ENCODE data around the gene RPL18A. TPM values are rescaled to one million over a fixed set of nuclear protein-coding genes. Genes with fewer than 3 reads are reported as not detected.

The RPL18A gene
- total and polyA plus RNA-seq, 2 of the 13 experiments (the other 11 are each of a cell fraction or from before 2014, with no cell fraction given): 1,471 to 2,004 TPM

- TF ChIP-seq ZNF687 (CRISPR knock-in tag; IDR thresholded peaks at IDR 0.05) (peak; percentile 78), SP2 (CRISPR knock-in tag; IDR thresholded peaks at IDR 0.05) (peak; percentile 98), ZFYVE20 (CRISPR knock-in tag; IDR thresholded peaks at IDR 0.05; ENCODE audit: borderline replicate concordance, low read depth) (no peak), ZNF451 (CRISPR knock-in tag; IDR thresholded peaks at IDR 0.05) (no peak), MAFF (IDR thresholded peaks at IDR 0.05; ENCODE audit: low read depth, low read length) (no peak), ZMAT3 (CRISPR knock-in tag; conservative IDR thresholded peaks at IDR 0.05) (peak; percentile 71), NRL (CRISPR knock-in tag; IDR thresholded peaks at IDR 0.05; ENCODE audit: borderline replicate concordance) (peak; percentile 26; the same call in 1 of the 2 replicates), CHD2 (IDR thresholded peaks at IDR 0.05; ENCODE audit: low read depth, low read length) (no peak), HOXA9 (CRISPR knock-in tag; IDR thresholded peaks at IDR 0.05; ENCODE audit: borderline replicate concordance) (no peak), GTF2F1 (IDR thresholded peaks at IDR 0.05; ENCODE audit: low read length) (peak; percentile 60; the same call in 1 of the 2 replicates), YEATS2 (CRISPR knock-in tag; IDR thresholded peaks at IDR 0.05; ENCODE audit: borderline replicate concordance) (peak; percentile 95), HNF4G (IDR thresholded peaks at IDR 0.05; ENCODE audit: borderline replicate concordance, low read depth, low read length) (no peak), HNF4G (CRISPR knock-in tag; IDR thresholded peaks at IDR 0.05; ENCODE audit: borderline replicate concordance, low read depth) (no peak)
- TF ChIP-seq, protein P1, sequence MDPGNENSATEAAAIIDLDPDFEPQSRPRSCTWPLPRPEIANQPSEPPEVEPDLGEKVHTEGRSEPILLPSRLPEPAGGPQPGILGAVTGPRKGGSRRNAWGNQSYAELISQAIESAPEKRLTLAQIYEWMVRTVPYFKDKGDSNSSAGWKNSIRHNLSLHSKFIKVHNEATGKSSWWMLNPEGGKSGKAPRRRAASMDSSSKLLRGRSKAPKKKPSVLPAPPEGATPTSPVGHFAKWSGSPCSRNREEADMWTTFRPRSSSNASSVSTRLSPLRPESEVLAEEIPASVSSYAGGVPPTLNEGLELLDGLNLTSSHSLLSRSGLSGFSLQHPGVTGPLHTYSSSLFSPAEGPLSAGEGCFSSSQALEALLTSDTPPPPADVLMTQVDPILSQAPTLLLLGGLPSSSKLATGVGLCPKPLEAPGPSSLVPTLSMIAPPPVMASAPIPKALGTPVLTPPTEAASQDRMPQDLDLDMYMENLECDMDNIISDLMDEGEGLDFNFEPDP (CRISPR knock-in tag; conservative IDR thresholded peaks at IDR 0.05): no peak
- TF ChIP-seq, protein P2, sequence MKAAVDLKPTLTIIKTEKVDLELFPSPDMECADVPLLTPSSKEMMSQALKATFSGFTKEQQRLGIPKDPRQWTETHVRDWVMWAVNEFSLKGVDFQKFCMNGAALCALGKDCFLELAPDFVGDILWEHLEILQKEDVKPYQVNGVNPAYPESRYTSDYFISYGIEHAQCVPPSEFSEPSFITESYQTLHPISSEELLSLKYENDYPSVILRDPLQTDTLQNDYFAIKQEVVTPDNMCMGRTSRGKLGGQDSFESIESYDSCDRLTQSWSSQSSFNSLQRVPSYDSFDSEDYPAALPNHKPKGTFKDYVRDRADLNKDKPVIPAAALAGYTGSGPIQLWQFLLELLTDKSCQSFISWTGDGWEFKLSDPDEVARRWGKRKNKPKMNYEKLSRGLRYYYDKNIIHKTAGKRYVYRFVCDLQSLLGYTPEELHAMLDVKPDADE (CRISPR knock-in tag; IDR thresholded peaks at IDR 0.05): no peak
- TF ChIP-seq, protein P3, sequence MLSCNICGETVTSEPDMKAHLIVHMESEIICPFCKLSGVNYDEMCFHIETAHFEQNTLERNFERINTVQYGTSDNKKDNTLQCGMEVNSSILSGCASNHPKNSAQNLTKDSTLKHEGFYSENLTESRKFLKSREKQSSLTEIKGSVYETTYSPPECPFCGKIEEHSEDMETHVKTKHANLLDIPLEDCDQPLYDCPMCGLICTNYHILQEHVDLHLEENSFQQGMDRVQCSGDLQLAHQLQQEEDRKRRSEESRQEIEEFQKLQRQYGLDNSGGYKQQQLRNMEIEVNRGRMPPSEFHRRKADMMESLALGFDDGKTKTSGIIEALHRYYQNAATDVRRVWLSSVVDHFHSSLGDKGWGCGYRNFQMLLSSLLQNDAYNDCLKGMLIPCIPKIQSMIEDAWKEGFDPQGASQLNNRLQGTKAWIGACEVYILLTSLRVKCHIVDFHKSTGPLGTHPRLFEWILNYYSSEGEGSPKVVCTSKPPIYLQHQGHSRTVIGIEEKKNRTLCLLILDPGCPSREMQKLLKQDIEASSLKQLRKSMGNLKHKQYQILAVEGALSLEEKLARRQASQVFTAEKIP (CRISPR knock-in tag; IDR thresholded peaks at IDR 0.05; ENCODE audit: borderline replicate concordance): no peak
Observed at GRCh38 chr19:17859533-17860330, at the start of gene RPL18A (continued).

All from HepG2 (cell line).